Stimulated activated CD4-positive, alpha-beta T cell treated with anti-CD3 and anti-CD28 coated beads, TNF-alpha, amount 100 ng/mL, for 1 hour (primary cell): ENCODE measurements around the gene FOXK2.
A peak's percentile ranks its signal among the peaks of the same experiment; 100 is the strongest.

Source experiments
- DNase-seq, 3 donors: peaks; one replicate each; pipeline ENCODE4 v3.0.0-alpha.2; 2020; ENCODE audit warnings: low read depth in 3 of 3, low spot score in 1 of 3

FOXK2 gene

GRCh38 chr17:82518826-82519810, at the start of gene FOXK2:
FOXK2 (plus strand) TSS chr17:82519732; CDS start chr17:82519889, 157 bp downstream.
- peak; percentile 82 to 95 (median 90) for DNase-seq

DNA sequence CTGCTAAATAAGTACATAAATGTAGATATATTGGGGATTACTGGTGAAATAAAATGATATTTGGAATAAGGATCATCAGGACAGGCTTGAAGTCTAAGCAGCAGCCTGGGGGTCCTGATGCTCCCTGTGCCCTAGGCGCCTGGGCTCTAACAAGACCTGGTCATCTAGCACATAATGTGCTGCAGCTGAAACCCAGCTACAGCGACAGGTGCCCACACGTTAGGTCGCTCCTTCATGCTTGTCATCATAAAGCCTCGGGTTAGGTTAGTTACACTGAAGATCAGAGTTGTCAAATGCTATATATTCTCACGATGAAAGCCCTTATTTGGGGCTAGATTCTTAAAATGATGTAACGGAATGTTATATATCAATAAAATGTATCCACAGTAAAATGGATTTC, 49.5 kb upstream of the FOXK2 start:
- DNase-seq = no peak

GRCh38 chr17:82474223-82475010, 45.1 kb upstream of the FOXK2 start:
- no peak for DNase-seq

DNA sequence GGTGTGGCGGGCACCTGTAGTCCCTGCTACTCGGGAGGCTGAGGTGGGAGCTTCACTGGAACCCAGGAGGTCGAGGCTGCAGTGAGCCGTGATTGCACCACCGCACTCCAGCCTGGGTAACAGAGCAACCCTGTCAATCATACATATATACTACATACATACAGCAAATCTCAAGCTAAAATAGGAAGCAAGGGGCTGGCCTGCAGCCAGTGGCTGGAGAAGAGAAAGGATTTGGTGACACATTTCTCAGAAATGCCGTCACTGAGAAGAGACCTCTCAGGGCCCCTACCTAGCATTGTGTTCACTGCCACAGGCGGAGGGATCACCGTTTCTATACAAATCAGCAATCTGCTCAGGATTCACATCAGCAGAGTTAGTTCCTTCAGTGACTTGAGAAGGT, 44.1 kb upstream of the FOXK2 start:
- DNase-seq = no peak

DNA sequence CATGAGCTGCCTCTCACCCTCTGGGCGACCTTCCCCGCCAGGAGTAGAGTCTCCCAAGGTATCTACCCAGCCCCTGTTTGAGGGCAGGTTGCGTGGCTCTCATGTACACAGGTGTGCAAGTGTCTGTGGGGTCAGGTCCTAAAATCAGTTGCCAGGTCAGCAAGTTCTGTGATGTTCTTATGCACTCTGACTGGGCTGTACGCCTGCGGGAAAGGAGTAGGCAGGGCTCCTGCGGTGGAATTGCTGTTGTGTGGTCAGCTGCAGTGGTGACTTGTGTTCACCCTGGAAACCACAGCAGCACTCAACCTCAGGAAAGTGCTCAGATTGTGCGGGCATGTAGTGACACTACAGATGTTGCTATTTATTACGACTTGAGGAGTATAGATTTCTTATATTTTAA, 41.6 kb upstream of the FOXK2 start:
- DNase-seq = no peak

- no peak for DNase-seq
Measured at GRCh38 chr17:82479602-82480001, 39.9 kb upstream of the FOXK2 start.

DNA sequence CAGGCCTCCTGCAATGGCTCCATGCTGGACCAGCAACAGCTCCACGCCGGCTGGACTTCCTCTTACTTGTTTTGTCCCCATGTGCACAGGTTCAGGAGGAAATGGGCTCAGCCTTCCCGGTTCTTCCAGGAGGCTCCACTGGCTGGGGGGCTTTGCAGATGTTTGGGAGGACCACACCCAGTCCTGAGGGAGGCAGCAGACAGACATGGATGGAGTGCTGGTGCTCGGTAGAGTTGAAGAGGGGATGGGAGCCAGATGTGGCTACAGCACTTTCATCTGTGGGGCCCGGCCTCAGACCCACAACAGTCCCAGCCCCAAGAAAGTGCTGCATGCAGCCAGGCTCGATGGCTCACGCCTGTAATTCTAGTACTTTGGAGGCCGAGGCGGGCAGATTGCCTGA, 39.2 kb upstream of the FOXK2 start:
- no peak for DNase-seq

DNA sequence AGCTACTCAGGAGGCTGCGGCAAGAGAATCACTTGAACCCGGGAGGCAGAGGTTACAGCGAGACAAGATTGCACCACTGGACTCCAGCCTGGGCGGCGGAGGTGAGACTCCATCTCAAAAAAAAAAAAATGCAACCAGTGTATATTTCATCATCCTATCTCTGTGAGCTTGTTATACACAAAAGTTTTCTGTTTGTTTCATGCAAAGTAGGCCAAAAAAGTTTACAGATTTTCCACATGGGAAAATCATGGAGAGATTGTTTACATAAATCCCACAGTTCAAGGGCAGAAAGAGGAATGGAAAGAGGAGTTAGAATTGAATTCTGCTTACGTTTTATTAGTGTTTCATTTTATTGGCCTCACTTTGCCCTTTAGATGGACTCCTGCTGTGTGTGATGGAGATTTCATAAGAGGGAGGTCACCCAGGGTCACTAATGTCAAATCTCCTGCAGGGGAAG, 36.3 kb upstream of the FOXK2 start:
- no peak for DNase-seq

DNA sequence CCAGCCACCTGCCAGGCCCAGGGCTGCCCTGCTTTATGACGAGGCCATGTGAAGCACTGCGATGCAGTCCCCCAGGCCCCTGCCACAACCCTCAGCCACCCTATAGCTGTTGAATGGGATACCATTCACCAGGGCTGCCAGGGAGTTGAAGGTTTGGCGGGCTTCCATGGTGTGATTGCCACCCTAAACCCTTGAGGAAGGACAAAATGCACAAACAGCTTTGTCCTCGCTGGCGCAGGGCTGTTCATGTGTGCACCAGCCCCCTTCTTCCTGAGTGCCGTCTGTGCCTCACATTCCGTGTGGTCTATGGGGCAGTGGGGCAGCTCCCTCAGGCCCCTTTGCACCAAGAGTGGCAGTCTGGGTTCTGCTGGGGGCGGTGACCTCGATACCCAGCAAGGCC, 35.7 kb upstream of the FOXK2 start:
- DNase-seq = no peak

DNA sequence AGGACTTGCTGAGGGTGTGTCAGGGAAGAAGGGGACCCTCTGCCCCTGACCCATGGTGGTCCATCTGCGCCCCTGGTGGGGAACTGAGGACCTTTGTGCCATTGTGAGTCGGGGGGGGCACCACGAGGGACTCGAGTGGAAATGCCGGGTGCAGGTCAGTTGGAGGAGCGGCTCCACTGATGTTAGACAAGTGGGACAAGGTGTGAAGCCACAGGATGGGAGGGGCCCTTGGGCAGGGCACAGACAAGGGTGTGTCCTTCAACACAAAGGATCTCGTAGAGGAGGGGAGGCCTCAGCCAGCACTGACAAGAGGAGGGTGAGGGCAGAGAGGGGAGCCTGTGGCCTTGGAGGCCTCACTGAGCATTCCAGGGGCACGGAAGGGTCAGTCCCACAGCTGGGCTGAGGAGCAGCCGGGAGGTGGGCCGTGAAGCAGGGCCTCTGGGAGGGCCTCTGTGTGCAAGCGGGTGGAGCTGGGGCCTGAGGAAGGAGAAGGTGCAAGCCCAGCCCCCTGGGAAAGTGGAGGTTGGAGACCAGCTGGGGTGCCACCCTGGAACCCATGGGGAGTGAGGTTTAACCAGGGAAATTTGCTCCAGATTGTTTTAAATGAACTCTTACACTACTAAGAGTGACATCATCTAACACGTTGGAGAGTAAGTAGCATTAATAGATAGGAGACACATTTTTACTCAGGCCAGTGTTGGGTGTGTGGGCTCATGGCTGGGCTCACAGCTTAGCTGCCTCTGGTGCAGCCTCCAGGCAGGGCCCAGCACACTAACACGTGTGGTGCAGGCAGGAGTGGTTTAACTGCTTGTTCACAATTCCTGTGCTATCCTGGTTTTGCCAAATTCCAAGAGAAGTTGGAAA, 33.1 kb upstream of the FOXK2 start:
- no peak for DNase-seq

DNA sequence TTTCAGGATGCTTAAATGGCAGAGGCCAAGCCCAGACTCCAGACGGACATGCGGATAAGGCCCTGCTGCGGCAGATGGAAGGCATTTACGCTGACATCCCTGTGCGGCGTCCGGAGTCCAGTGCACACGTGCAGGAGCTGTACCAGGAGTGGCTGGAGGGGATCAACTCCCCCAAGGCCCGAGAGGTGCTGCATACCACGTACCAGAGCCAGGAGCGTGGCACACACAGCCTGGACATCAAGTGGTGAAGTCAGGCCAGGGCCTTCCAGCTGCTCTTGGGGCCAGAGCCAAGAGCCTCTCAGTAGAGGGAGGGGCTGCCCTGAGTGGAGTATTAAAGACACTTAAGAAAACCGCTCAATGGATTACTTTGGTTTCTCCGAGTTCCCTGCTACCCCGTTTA, 31.6 kb upstream of the FOXK2 start:
- DNase-seq = no peak

DNA sequence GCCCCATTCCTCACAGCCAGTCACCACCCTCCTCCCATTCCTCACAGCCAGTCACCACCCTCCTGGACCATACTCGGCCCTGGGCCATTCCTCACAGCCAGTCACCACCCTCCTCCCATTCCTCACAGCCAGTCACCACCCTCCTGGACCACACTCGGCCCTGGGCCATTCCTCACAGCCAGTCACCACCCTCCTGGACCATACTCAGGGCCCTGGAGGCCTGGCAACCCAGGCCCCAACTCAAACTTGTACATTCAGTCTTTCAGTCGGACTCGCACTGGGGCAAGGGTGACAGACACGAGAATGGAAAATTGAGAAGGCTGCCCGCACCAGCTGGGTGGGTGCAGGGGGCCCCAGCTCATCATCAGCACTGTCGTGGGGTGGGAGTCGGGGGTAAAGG, 30.4 kb upstream of the FOXK2 start:
- no peak for DNase-seq

- DNase-seq = no peak
Measured at GRCh38 chr17:82489851-82490511, 29.6 kb upstream of the FOXK2 start.

GRCh38 chr17:82490512-82491195, 28.9 kb upstream of the FOXK2 start:
- no peak for DNase-seq

DNA sequence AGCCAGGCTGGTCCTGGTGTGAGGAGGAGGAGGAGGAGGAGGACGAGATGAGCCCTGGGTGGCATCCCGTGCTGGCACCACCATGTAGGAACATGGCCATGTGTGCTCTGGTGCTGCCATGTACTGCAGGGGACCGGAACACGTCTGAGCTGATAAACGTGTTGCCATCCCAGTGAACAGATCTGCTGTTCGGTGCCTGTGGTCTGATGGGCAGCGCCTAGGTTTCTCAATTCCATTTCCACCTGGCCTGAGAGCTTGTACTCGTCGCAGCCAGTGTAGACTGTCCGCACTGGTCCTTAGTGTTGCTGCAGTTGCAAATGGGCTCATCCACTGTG, 28.4 kb upstream of the FOXK2 start:
- no peak for DNase-seq

GRCh38 chr17:82491533-82491932, 28.0 kb upstream of the FOXK2 start:
- DNase-seq = no peak

GRCh38 chr17:82492643-82493225, 26.8 kb upstream of the FOXK2 start:
- no peak for DNase-seq

- DNase-seq = no peak
Measured at GRCh38 chr17:82493226-82493781, 26.2 kb upstream of the FOXK2 start.
